Smooth muscle cell (in vitro differentiated cells): ENCODE measurements around the gene PDCD7. TPM values are rescaled to one million over a fixed set of nuclear protein-coding genes. Genes with fewer than 3 reads are reported as not detected.
"Not testable (repeated sequence)": the region's sequence is repeated elsewhere in the genome, so short reads cannot be mapped to it uniquely, and the experiment has no call there.

Source experiments
- DNase-seq: peaks from one replicate; lab custom pipeline; 2025; ENCODE audit not compliant: unreplicated experiment; lab: John Stamatoyannopoulos, UW
- H2AFZ ChIP-seq: fragments of 200-600 bp; sonication (generic); 2 replicates; pipeline ENCODE4 v1.6.0; 2016; ENCODE audit warnings: antibody characterized with exemption, low read depth, mild to moderate bottlenecking
- H3F3A ChIP-seq: fragments of 200-600 bp; sonication (generic); 2 replicates; pipeline ENCODE4 v1.6.0; 2017; ENCODE audit warnings: antibody characterized with exemption, low read depth
- H3K27ac ChIP-seq: fragments of 200-600 bp; sonication (generic); 2 replicates; pipeline ENCODE4 v1.5.1; 2016; ENCODE audit warnings: low read depth, mild to moderate bottlenecking
- H3K27me3 ChIP-seq: fragments of 200-600 bp; sonication (generic); 2 replicates; pipeline ENCODE4 v1.6.1; 2016; ENCODE audit warnings: low read depth, mild to moderate bottlenecking
- H3K36me3 ChIP-seq: fragments of 200-600 bp; sonication (generic); 2 replicates; pipeline ENCODE4 v1.5.1; 2016; ENCODE audit warnings: low read depth
- H3K4me1 ChIP-seq: fragments of 200-600 bp; sonication (generic); 2 replicates; pipeline ENCODE4 v1.5.1; 2016; ENCODE audit warnings: low read depth
- H3K4me2 ChIP-seq: fragments of 200-600 bp; sonication (generic); 2 replicates; pipeline ENCODE4 v1.6.0; 2016; ENCODE audit warnings: mild to moderate bottlenecking
- H3K4me3 ChIP-seq: fragments of 200-600 bp; sonication (generic); 2 replicates; pipeline ENCODE4 v1.5.1; 2016; ENCODE audit warnings: mild to moderate bottlenecking
- H3K79me2 ChIP-seq: fragments of 200-600 bp; sonication (generic); 2 replicates; pipeline ENCODE4 v1.6.0; 2016; ENCODE audit warnings: low read depth, mild to moderate bottlenecking
- H3K9ac ChIP-seq: fragments of 200-600 bp; sonication (generic); 2 replicates; pipeline ENCODE4 v1.6.0; 2016; ENCODE audit warnings: low read depth
- H3K9me3 ChIP-seq: fragments of 200-600 bp; sonication (generic); replicated peaks from 2 replicates; pipeline ENCODE4 v1.5.1; 2016; ENCODE audit warnings: low read depth
- H4K20me1 ChIP-seq: fragments of 200-600 bp; sonication (generic); 2 replicates; pipeline ENCODE4 v1.6.0; 2016; ENCODE audit warnings: low read depth
- CTCF ChIP-seq: fragments of 200-600 bp; sonication (generic); IDR thresholded peaks from 2 replicates; pipeline ENCODE4 v1.5.1; 2017; ENCODE audit warnings: borderline replicate concordance, mild to moderate bottlenecking, antibody characterized with exemption; ENCODE audit not compliant: insufficient read depth, poor library complexity, severe bottlenecking
- WGBS: methylation state at CpG from one replicate; pipeline ENCODE4 v1.1.7; 2016; ENCODE audit warnings: low lambda C conversion rate; 5-methylcytosine and 5-hydroxymethylcytosine counted together
- polyA plus RNA-seq: library from polyadenylated mRNA; unstranded; fragments of >200 nt; fragmentation: Nextera tagmentation; extraction: Ambion mirVana; gene quantifications from 2 replicates; pipeline ENCODE4 v1.2.1, GENCODE V29; 2016
- total RNA-seq: library from RNA; depleted of rRNA; stranded (reverse); fragments of >200 nt; gene quantifications from 2 replicates; pipeline ENCODE4 v1.2.3, GENCODE V29; 2014

The PDCD7 gene
- total RNA-seq (13.4 and 14.3 TPM in 2 replicates), polyA plus RNA-seq (10.4 and 11.6 TPM in 2 replicates)

- no peak for TF ChIP-seq CTCF
- peak within 1 kb of the TSS; percentile 89 for H3K4me2 ChIP-seq
- peaks cover 13% of the 10 kb centered on the region for H3K4me1 ChIP-seq
- H3K36me3 ChIP-seq = no peaks in the 10 kb centered on the region
- peak within 1 kb of the TSS; percentile 97 for H2AFZ ChIP-seq
- peak; percentile 22 for DNase-seq
- H4K20me1 ChIP-seq = peaks cover 37% of the 10 kb centered on the region
- peaks cover 42% of the 10 kb centered on the region for H3K79me2 ChIP-seq
- 5% methylated on average over 35 of the region's 45 CpGs for WGBS
- H3K27me3 ChIP-seq = no peaks in the 10 kb centered on the region
- H3F3A ChIP-seq = no peaks in the 10 kb centered on the region
- peak within 1 kb of the TSS; percentile 83 for H3K9ac ChIP-seq
- no peaks in the 10 kb centered on the region for H3K9me3 ChIP-seq
- H3K27ac ChIP-seq = peak within 1 kb of the TSS; percentile 53
- H3K4me3 ChIP-seq = peak within 1 kb of the TSS; percentile 90
These were observed at the start of gene PDCD7 for GRCh38 chr15:65133548-65134200. Gene PDCD7, minus strand, starts transcription at chr15:65133808. Its CDS starts 27 bp downstream, at chr15:65133781.

- H3K9ac ChIP-seq = no peak overlapping the region
- H3F3A ChIP-seq = peaks cover 3% of the 10 kb centered on the region
- peak overlapping the region; percentile 15 for H3K4me3 ChIP-seq
- H3K4me2 ChIP-seq = peak overlapping the region; percentile 92
- peaks cover 7% of the 10 kb centered on the region for H3K4me1 ChIP-seq
- TF ChIP-seq CTCF = no peak
- H3K79me2 ChIP-seq = peaks cover 71% of the 10 kb centered on the region
- no peak overlapping the region for H2AFZ ChIP-seq
- no peak for DNase-seq
- WGBS = 92% methylated on average over 4 of the region's 4 CpGs
- no peaks in the 10 kb centered on the region for H3K9me3 ChIP-seq
- H3K27me3 ChIP-seq = no peaks in the 10 kb centered on the region
- H3K36me3 ChIP-seq = peaks cover 17% of the 10 kb centered on the region
- no peak overlapping the region for H3K27ac ChIP-seq
- H4K20me1 ChIP-seq = peaks cover 47% of the 10 kb centered on the region
These were observed 48.9 kb upstream of the PDCD7 start for GRCh38 chr15:65182538-65182937.

- not testable (repeated sequence) for DNase-seq, H3K27ac ChIP-seq, H2AFZ ChIP-seq, H3K9ac ChIP-seq, H3K9me3 ChIP-seq, H3F3A ChIP-seq, H3K4me1 ChIP-seq, H3K27me3 ChIP-seq
- Histone ChIP-seq H3K4me3 (peak overlapping the region; percentile 15), H3K4me2 (peak overlapping the region; percentile 92), H3K36me3 (peaks cover 21% of the 10 kb centered on the region), H3K79me2 (peaks cover 76% of the 10 kb centered on the region), H4K20me1 (peaks cover 51% of the 10 kb centered on the region)
- 99% methylated on average over 15 of the region's 15 CpGs for WGBS
These were observed 48.2 kb upstream of the PDCD7 start for GRCh38 chr15:65181582-65182353.

- Histone ChIP-seq H3K79me2 (peaks cover 82% of the 10 kb centered on the region), H3K36me3 (peaks cover 21% of the 10 kb centered on the region), H3K27me3 (no peaks in the 10 kb centered on the region), H3K4me2 (no peak overlapping the region), H3K4me1 (peaks cover 7% of the 10 kb centered on the region), H3F3A (peaks cover 3% of the 10 kb centered on the region), H3K9ac (no peak overlapping the region), H2AFZ (no peak overlapping the region), H3K9me3 (no peaks in the 10 kb centered on the region), H4K20me1 (peaks cover 61% of the 10 kb centered on the region), H3K4me3 (no peak overlapping the region), H3K27ac (no peak overlapping the region)
- WGBS = 91% methylated on average over 3 of the region's 3 CpGs
- TF ChIP-seq CTCF = no peak
- no peak for DNase-seq
These were observed 46.6 kb upstream of the PDCD7 start for GRCh38 chr15:65180167-65180566.
